SK-N-SH treated with all-trans-retinoic acid at 6 μM for 48 hours (cell line): ENCODE data around the gene CFAP52.

Experiments
- BACH2 ChIP-seq: fragments of 250-450 bp; sonication (Bioruptor Pico); IDR thresholded peaks from 2 replicates; pipeline ENCODE4 v1.9.0; 2021; ENCODE audit warnings: mild to moderate bottlenecking, borderline replicate concordance
- RARB ChIP-seq: fragments of 250-450 bp; sonication (Bioruptor Pico); IDR thresholded peaks from 2 replicates; pipeline ENCODE4 v1.8.0; 2021; ENCODE audit warnings: mild to moderate bottlenecking, moderate library complexity

- TF ChIP-seq RARB (CRISPR knock-in tag) (no peak), BACH2 (no peak)
Observed at GRCh38 chr17:9647014-9647413, 70.6 kb downstream of the CFAP52 start.
